OCI-LY7 (cell line): Measurements from ENCODE around the gene ANO8. TPM values are rescaled to one million over a fixed set of nuclear protein-coding genes. Genes with fewer than 3 reads are reported as not detected.

Source experiments
- BruUV-seq: library from RNA; stranded (reverse); fragments of 400-500 nt; replicated peaks from 2 replicates; lab custom pipeline; 2021; lab: Mats Ljungman, UMichigan
- CTCF ChIA-PET: fragments of 300-600 bp; sonication (Branson Sonifier 250); formaldehyde crosslinking; loops from one replicate; lab custom pipeline; 2022; ENCODE audit warnings: antibody characterized with exemption; ENCODE audit not compliant: unreplicated experiment; lab: Charles Lee
- POLR2A ChIA-PET: fragments of 300-600 bp; sonication (Branson Sonifier 250); formaldehyde crosslinking; loops from one replicate; lab custom pipeline; 2022; ENCODE audit warnings: antibody characterized with exemption; lab: Charles Lee
- DNase-seq: peaks from one replicate; pipeline ENCODE4 v3.0.0-alpha.2; 2015; ENCODE audit warnings: low spot score
- H2AFZ ChIP-seq: fragments of 200-600 bp; sonication (generic), shearing (Covaris generic); 2 replicates; pipeline ENCODE4 v1.6.1; 2014; ENCODE audit warnings: mild to moderate bottlenecking, antibody characterized with exemption, low read length, moderate library complexity
- H3K27ac ChIP-seq: fragments of 200-600 bp; sonication (generic); 2 replicates; pipeline ENCODE4 v1.5.1; 2014; ENCODE audit warnings: mixed run types, low read depth, mild to moderate bottlenecking, moderate library complexity, low read length, inconsistent platforms; ENCODE audit not compliant: poor library complexity, severe bottlenecking
- H3K36me3 ChIP-seq: fragments of 200-600 bp; sonication (generic); 2 replicates; pipeline ENCODE4 v1.6.1; 2014; ENCODE audit warnings: mild to moderate bottlenecking, antibody characterized with exemption, low read length, moderate library complexity, mixed read lengths; ENCODE audit not compliant: insufficient read depth
- H3K4me1 ChIP-seq: fragments of 200-600 bp; sonication (generic); 2 replicates; pipeline ENCODE4 v1.5.1; 2014; ENCODE audit warnings: mild to moderate bottlenecking, low read length; ENCODE audit not compliant: insufficient read depth, poor library complexity, severe bottlenecking
- H3K4me2 ChIP-seq: fragments of 200-600 bp; sonication (generic); 2 replicates; pipeline ENCODE4 v1.6.1; 2014; ENCODE audit warnings: mild to moderate bottlenecking, low read length
- H3K4me3 ChIP-seq: fragments of 200-600 bp; sonication (generic); 2 replicates; pipeline ENCODE4 v1.5.1; 2014; ENCODE audit warnings: mild to moderate bottlenecking, low read depth, low read length; ENCODE audit not compliant: poor library complexity, severe bottlenecking
- H3K79me2 ChIP-seq: fragments of 200-600 bp; sonication (generic); 2 replicates; pipeline ENCODE4 v1.6.1; 2016; ENCODE audit warnings: low read depth, mild to moderate bottlenecking, low read length, moderate library complexity, mixed read lengths; ENCODE audit not compliant: insufficient read depth
- H3K9me2 ChIP-seq: fragments of 200-600 bp; sonication (generic); 2 replicates; pipeline ENCODE4 v1.6.1; 2016; ENCODE audit warnings: mild to moderate bottlenecking, low read length, mixed read lengths; ENCODE audit not compliant: insufficient read depth
- H3K9me3 ChIP-seq: fragments of 200-600 bp; sonication (generic); 2 replicates; pipeline ENCODE4 v1.6.1; 2014; ENCODE audit warnings: mild to moderate bottlenecking, mixed run types, low read length, mixed read lengths
- H4K20me1 ChIP-seq: fragments of 200-600 bp; sonication (generic); 2 replicates; pipeline ENCODE4 v1.6.1; 2014; ENCODE audit warnings: mild to moderate bottlenecking, antibody characterized with exemption, low read length, moderate library complexity, mixed read lengths; ENCODE audit not compliant: insufficient read depth
- EZH2phosphoT487 ChIP-seq: fragments of 200-600 bp; sonication (generic); IDR thresholded peaks from 2 replicates; pipeline ENCODE4 v1.6.1; 2018; ENCODE audit warnings: low read depth, borderline replicate concordance, mild to moderate bottlenecking, mixed run types, antibody characterized with exemption, low read length, moderate library complexity, mixed read lengths
- intact Hi-C: fragments of 100-400 bp; cut with micrococcal nuclease; formaldehyde crosslinking; loops from one replicate; pipeline ENCODE4 v1.10.0; 2022; ENCODE audit not compliant: unreplicated experiment
- total RNA-seq, 2 experiments: library from RNA; depleted of rRNA in 1 of 2; stranded (reverse); fragments of >200 nt in 1 of 2; shearing (Covaris generic) in 1 of 2; gene quantifications; 2 replicates each; pipeline ENCODE4 v1.2.3, GENCODE V29; 2014 to 2022
- TF ChIP-seq, protein P1 (sequence below): fragments of 200-600 bp; sonication (generic); conservative IDR thresholded peaks from 2 replicates; pipeline ENCODE4 v1.5.1; 2014; ENCODE audit warnings: mild to moderate bottlenecking, antibody characterized with exemption, low read length, moderate library complexity, mixed read lengths

Gene ANO8
- total RNA-seq, 2 experiments from 2014 or later: 4.3 to 13.5 TPM

DNA sequence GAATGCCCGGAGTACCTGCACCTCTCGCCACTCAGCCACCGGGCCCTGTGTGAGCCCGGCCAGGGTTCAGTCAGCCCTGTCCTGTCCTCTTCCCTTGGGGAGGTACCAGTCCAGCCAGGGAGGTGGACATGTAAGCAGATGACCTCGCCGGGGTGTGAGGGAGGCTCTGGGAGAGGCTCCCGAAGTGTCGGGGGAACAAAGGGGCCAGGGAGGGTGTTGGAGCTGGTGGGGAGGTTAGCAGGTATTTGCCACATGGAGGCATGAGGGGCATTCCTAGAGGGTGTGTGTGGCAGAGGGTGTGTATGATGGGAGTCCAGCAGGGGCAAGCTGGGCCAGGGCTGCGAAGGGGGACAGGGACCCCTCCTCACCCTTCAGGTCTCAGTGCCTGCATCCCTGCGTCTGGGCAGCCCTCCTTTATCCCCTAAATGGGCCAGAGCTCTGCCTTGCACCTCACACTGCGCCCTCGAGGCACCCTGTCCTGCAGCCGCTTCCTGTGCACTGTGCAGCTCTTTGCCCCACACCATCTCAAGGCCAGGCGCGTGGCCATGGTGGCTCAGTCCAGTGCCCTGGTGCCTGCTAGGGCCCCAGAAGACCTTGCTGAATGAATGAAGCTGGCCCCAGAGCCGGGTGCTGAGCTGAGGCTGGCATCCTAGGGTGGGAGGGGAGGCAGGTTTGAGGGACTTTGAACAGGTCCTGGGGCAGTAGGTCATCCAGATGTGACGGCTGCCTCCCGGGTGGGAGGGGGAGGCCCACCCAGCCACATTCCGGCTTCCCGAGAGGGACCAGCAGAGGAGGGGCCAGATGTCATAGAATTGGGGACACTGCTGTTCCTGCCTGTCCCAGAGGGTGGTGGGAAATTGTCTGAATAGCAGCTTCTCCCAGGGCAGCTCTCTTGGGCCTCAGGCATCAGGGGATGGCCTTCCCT lies 22.2 kb downstream of the ANO8 start:
- no peak overlapping the region for H2AFZ ChIP-seq
- CTCF ChIA-PET: no interaction called here
- no peaks in the 10 kb centered on the region for H3K9me2 ChIP-seq
- POLR2A ChIA-PET: interaction anchor here (1.0 kb wide), 1 partner anchor 20 kb away, joined by 6 read pairs; no protein-coding TSS in a partner anchor
- H4K20me1 ChIP-seq: 0 out of 2 replicates have a peak, but pooled peaks cover 5% of the 10 kb centered on the region
- H3K4me3 ChIP-seq: no peak overlapping the region
- H3K9me3 ChIP-seq: no peaks in the 10 kb centered on the region
- peaks cover 35% of the 10 kb centered on the region for H3K36me3 ChIP-seq
- TF ChIP-seq EZH2phosphoT487: no peak
- TF ChIP-seq, protein P1, sequence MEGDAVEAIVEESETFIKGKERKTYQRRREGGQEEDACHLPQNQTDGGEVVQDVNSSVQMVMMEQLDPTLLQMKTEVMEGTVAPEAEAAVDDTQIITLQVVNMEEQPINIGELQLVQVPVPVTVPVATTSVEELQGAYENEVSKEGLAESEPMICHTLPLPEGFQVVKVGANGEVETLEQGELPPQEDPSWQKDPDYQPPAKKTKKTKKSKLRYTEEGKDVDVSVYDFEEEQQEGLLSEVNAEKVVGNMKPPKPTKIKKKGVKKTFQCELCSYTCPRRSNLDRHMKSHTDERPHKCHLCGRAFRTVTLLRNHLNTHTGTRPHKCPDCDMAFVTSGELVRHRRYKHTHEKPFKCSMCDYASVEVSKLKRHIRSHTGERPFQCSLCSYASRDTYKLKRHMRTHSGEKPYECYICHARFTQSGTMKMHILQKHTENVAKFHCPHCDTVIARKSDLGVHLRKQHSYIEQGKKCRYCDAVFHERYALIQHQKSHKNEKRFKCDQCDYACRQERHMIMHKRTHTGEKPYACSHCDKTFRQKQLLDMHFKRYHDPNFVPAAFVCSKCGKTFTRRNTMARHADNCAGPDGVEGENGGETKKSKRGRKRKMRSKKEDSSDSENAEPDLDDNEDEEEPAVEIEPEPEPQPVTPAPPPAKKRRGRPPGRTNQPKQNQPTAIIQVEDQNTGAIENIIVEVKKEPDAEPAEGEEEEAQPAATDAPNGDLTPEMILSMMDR: no peak
- intact Hi-C loops: no loop called here
- no peak overlapping the region for H3K4me2 ChIP-seq
- no peak for DNase-seq
- no peak overlapping the region for H3K27ac ChIP-seq
- H3K4me1 ChIP-seq: peaks cover 18% of the 10 kb centered on the region
- H3K79me2 ChIP-seq: peaks cover 22% of the 10 kb centered on the region
- no TSS peak for BruUV-seq

GRCh38 chr19:17311455-17312188 lies 23.0 kb downstream of the ANO8 start:
- no peaks in the 10 kb centered on the region for H3K9me3 ChIP-seq
- H3K4me3 ChIP-seq: no peak overlapping the region
- BruUV-seq: no TSS peak
- H3K9me2 ChIP-seq: no peaks in the 10 kb centered on the region
- no peak overlapping the region for H3K27ac ChIP-seq
- no peak overlapping the region for H2AFZ ChIP-seq
- H3K36me3 ChIP-seq: peaks cover 37% of the 10 kb centered on the region
- peaks cover 25% of the 10 kb centered on the region for H3K79me2 ChIP-seq
- 0 out of 2 replicates have a peak, but pooled peaks cover 5% of the 10 kb centered on the region for H4K20me1 ChIP-seq
- DNase-seq: no peak
- ChIA-PET CTCF (no interaction called here), POLR2A (no interaction called here)
- H3K4me1 ChIP-seq: peaks cover 19% of the 10 kb centered on the region
- no peak overlapping the region for H3K4me2 ChIP-seq
- TF ChIP-seq, protein P1: no peak
- TF ChIP-seq EZH2phosphoT487: no peak
- intact Hi-C loops: no loop called here
